HS-27A (cell line): ENCODE measurements around the gene LRRC19.

Experiments used
- DNase-seq: peaks from one replicate; pipeline ENCODE4 v3.0.0-alpha.2; 2012; ENCODE audit warnings: low read depth, missing footprints

LRRC19 gene, protein sequence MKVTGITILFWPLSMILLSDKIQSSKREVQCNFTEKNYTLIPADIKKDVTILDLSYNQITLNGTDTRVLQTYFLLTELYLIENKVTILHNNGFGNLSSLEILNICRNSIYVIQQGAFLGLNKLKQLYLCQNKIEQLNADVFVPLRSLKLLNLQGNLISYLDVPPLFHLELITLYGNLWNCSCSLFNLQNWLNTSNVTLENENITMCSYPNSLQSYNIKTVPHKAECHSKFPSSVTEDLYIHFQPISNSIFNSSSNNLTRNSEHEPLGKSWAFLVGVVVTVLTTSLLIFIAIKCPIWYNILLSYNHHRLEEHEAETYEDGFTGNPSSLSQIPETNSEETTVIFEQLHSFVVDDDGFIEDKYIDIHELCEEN

DNA sequence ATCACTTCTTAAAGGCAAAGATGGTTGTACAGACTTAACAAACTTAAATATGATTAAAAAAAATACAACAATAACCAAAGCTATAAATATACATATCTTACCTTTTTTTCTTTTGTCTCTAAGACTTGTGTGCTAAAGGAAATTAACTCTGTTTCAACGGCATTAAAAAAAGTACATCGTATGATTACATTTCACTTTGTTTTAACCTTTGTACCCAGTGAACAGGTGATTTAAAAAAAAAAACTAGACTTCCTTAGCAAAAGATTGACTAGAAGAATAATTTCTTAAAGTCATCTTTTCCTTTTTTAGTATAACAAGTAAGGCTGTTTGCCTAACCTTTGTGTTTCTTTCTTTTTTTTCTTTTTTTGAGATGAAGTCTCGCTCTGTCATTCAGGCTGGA, at the start of gene LRRC19:
Gene LRRC19 (minus strand): TSS at position 182 of the 400 bp plus-strand sequence. CDS start 5,978 bp downstream, outside the sequence.
- DNase-seq, result no peak

DNA sequence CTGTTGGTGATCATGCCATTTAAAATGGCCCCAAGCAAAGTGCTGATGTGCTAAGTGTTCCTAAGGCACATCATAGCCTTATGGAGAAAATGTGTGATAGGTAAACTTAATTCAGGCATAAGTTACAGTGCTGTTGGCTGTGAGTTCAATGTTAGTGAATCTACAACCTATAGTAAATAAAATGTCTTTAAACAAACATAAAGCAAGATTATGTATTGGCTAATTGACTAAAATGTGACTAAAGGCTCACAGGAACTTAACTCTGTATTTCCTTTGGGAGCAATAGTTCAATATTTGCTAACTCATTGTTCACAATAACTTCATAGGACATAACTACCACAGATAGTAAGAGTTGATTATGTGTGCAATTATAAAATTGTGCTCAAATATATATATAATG, 49.4 kb upstream of the LRRC19 start:
- DNase-seq, result no peak

DNA sequence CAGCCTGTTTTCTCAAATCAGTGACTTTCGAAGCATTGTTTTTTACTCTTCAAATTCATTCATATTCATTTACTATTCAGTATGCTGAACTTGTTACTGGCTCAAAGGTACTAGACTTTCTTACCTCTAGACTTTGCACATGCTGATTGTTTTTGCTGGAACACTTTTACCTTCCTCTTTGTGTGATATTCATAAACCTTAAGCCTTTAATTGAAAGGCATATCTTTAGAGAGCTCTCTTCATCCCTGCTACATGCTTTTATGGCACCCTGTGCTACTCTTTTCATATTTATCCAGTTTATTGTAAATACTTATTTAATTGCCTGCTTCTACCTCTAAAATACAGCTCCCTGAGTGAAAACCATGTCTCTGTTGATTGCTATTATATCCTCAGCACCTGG, 48.7 kb upstream of the LRRC19 start:
- DNase-seq, result no peak

DNA sequence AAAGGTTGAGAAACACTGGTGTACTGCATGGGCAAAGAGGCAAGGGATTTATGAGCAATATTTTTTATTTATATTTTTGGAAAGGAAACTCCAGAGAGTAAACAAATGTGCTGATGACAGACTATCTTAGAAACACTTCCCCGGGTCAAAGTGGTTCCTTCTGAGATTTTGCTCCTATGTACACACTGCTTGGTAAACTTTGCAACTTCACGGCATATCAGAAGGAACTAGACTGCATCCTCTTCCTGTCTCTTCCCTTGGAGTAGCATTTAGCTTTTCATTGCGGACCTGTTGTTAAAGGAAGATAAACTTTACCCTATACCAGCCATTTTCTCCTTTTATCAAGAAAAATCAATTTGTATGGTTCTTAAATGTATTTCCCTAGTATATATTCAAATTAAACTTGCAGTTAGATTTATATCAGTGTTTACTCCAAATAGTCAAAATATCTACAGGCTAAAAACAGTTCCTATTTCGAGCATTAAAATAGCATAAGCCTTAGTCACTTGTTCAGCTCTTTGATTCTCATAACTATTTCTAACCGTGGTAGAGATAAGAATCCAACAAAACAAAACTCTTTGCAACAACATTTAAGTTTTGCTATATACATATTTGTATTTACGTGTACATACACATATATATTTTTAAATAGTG, 48.0 kb upstream of the LRRC19 start:
- DNase-seq, result no peak

DNA sequence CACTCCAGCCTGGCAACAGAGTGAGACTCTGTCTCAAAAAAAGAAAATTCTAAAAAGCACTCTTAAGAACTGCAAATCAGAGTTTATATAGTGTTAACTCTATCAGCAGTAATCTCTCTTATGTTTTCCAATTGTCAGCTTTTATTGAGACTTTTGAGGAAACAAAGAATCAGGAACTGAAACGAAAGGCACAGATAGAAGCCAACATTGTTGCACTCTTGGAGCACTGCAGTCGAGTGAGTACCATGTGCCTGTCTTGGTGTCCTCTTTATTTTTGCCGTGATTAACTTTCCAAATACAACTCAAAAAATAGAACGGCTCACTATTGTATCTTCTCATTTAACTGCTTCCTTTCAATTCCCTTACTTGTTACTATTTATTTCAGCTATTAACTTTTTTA, 41.7 kb upstream of the LRRC19 start:
- DNase-seq, result no peak

DNA sequence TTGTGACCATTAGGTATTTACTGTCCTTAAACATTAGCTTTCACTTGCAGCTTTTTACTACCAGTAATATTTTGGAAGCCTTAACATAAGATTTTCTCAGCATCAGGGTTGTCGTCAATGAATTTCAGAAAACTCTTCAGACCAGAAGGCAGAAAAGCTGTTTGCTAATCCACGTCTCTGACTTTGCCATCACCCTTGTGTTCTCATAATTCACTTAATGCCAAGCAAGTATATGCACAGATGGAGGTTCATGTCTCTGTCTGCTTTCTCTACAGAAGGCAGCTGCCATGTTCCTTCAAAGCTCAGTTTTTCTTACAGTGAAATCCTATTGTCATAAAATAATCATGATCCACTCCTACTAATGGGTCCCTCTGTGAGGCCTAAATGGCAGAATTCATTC, 37.7 kb upstream of the LRRC19 start:
- no peak for DNase-seq

DNA sequence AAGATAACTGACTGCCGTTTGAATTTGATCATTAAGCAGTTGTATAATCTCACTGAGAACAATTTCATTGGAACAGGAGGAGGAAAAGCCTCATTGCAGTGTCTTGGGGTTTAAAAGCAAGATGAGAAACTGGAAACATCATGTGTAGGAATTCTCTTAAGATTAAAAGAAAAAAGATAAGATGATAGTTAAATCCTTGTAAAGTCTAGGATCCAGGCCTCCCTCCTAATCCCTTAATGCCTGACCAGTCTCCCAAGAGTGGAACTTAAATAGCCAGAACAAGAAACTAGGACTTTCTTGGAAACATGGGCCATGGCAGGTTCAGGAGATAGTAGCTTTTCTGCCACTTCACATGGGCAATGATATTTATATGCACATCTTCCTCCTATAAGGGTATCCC, 37.0 kb upstream of the LRRC19 start:
- DNase-seq, result no peak

DNA sequence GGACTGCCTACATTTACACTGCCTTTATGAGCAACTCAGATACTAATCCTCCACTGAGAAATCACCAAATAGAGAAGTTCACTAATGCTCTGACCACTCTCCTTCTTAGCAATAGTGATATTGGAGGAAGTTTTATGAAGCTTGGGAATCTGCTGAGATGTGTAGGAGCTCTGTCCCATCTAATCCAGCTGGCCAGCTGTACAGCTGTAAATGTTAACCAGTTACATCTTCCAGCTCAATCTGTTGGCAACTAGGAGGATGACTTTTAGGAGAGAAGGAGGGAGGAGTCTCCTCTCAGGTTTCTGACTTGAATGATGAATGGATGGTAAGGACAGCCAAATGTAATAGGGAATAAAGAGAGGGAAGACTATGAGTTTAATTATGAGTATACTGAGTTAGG, 36.3 kb upstream of the LRRC19 start:
- no peak for DNase-seq

DNA sequence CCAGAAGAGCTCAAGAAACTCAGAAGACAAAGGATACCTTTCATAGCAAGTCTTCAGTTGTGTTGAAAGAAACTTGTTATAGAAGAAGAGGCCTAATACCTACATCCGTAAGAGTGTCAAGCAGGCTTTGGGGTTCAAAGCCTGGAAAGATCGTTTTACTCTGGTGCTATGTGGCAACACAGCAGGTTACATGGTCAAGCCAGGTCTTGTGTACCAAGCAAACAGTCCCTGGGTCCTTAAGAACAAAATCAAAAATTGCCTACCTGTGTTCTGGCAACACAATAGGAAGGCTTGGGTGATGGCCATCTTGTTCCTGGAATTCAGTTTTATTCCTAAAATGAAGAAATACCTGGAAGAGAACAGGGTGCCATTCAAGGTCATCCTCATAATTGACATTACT, 32.0 kb upstream of the LRRC19 start:
- DNase-seq, result no peak

DNA sequence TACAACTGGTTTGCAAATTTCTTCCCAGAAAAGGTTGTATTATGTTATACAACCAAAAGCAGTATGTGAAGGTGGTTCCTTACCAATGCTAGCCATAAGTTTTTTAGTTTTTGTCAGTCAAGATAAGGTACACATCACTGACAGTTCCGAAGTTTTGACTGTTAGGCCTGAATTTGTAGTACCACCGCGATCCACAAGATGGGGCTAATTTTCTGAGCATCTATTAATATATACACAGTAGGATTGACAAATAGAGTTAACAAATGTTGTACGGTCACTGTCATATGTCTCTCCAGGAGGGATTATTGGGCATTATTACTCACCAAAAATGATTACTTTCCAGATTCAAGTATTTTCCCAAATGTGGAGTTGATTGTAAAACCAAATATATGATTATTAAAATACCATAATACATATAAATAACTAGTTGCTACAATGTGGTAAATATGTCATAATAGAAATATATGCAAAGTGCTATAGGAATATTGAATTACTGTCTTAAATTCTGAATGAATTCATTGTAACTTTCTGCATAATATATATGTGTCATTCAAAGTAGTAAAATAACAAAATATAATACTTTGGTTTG, 28.4 kb upstream of the LRRC19 start:
- DNase-seq, result peak; percentile 17

DNA sequence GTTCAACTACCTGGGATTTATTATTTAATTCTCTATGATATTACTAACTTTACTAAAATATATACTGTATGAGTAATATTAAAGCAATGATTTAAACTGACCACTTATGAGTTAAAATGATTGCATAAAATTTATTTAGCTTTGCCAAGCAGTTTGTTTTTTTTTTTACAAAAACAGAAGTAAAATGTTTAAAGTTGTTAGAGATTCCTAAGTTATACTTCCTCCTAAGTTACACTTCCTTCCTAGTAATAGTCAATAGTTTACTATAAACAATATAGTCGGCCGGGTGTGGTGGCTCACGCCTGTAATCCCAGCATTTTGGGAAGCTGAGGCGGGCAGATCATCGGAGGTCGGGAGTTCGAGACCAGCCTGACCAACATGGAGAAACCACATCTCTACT, 23.7 kb upstream of the LRRC19 start:
- no peak for DNase-seq

DNA sequence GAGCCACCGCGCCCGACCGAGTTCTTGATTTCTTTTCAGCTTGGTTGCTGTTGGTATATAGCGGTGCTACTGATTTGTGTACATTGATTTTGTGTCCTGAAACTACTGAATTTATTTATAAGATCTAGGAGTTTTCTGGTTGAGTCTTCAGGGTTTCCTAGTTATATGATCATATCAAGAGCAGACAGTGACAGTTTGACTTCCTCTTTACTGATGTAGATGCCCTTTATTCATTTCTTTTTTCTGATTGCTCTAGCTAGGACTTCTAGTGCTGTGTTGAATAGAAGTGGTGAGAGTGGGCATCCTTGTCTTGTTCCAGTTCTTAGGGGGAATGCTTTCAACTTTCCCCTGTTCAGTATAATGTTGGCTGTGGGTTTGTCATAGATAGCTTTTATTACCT, 17.4 kb upstream of the LRRC19 start:
- no peak for DNase-seq

DNA sequence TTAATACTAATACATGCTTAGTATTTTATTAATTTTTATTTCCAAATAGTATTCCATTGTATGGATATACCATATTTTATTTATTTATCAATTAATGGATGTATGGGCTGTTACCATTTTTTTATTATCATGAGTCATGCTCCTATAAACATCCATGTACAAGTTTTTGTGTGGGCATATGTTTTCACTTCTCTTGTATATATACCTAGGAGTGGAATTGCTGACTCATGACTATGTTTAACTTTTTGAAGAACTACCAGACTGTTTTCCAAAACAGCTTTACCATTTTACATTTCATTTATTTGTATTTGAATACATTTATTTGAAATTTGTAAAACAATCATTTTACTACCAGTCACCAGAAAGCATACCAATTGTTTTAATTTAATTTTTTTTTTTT, 14.1 kb upstream of the LRRC19 start:
- DNase-seq, result no peak

DNA sequence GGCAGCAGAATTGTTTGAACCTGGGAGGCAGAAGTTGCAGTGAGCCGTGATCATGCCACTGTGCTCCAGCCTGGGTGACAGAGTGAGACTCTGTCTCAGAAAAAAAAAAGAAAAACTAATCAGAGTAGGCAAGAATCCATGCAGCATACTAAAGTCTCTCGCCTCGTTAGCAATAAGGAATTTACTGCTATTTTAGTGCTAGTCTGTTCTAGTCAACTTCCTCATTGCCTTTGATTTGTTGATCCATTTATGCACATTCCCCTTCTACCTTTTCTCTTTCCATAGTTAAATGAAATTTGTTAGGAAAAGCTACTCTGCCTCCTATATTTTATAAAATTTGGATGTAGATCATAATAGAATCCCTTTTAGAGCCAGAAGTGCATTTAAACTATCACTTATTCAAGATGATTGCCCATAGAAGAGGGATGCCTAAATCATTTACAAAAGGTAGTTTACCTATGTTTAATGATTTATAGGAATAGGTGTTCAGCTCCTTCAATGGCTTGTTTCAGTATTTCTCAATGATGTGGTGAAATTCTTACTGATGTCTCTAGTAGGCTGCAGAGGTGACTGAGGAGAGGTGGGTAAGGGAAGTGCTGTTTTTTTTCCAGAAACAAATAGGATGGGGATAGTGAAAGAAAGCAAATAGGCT, 1.9 kb downstream of the LRRC19 start:
- no peak for DNase-seq

DNA sequence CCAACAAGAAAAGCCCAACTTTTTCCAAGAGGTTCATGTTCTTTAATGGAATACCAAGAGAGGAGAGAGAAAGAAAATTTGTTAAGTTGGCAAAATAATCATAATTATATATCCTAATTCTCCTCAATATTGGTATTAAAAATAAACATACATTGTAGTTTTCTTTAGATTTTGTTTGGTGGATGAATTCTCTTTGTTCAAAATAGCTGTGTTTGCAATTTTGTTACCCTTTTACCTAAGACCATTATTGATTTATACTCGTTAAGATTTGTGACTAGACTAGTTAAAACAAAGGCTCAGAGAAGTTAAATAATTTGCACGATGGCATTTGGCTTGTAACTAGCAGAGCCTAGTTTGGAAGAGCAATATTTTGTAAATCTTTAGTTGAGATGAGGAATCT, 9.7 kb downstream of the LRRC19 start:
- no peak for DNase-seq

DNA sequence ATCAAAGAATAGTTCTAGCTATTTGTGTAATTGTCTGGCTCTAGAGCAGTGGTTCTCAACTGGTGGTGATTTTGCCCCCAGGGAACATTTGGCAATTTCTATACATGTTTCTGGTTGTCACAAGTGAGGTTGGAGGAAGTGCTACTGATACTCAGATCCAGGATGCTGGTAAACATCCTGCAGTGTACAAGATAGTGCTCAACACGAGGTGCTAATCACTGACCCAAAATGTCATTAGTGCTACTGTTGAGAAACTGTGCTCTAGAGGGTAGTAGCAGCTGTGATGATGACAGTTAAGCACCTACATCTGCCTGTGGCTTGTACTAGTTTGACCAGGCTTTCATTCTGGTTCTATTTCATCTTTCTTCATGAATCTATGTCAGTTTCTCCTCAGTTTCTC, 22.1 kb downstream of the LRRC19 start:
- DNase-seq, result no peak

DNA sequence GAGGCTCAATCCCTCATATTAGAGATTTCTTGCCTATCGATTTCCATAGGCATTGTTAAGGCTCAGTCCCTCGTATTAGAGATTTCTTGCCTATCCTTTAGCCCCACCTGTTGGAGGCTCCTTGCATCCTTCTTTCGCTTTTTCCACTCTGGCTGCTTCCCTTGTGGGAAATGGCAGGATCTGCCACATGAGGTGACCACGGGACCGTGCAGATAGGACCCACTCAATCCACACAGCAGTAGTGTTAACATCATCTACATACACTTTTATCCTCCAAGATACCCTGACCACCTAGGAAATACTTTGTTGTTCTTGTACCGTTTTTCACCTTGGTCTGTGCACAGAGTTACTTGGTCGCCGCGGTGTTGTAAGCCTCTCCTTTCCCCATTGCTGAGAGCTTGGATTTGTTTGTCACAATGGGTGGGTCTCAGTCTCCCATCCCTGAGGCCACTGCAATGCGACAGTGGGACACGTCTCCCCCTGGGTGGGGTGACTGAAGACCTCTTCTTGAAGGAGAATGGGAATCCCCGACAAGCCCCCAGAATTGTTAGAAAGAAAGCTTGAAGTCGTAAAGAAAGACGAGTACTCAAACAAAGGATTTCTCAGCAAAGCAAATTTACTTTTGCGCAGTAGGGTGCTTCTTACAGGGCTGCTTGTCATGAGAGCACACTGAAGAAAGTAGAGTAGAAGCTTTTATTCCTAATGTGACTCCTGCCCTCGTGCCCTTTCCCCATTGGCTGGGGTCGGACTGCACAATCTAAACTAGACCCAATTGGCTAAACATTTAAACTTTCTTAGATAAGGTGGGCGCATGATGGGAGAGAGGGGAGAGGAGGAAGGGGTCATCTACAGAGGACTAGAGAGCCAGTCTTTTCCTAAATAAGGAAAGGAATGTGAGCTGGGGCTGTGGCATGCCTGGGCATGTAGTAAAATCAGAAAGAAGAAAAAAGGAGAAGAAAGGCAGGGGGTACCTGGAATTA, 29.5 kb downstream of the LRRC19 start:
- DNase-seq, result no peak

DNA sequence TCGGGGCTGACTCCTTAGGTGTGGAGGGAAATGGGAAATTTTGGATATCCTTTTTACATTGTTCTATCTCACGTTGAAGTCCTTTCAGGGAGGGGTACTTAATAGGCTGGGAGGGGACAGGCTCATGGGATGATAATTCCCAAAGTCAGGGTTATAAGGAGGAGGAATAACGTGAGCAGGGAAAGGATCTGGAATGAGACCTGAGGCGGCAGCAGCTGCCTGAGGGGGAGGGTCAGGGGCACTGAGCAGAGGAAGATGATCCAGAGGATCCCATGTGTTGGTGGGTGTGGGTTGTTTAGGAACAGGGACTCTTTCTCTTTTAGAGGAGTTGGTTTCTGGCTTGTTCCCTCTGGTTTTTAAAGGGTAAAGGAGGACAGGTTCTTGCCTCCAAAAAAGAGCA, 30.5 kb downstream of the LRRC19 start:
- no peak for DNase-seq

DNA sequence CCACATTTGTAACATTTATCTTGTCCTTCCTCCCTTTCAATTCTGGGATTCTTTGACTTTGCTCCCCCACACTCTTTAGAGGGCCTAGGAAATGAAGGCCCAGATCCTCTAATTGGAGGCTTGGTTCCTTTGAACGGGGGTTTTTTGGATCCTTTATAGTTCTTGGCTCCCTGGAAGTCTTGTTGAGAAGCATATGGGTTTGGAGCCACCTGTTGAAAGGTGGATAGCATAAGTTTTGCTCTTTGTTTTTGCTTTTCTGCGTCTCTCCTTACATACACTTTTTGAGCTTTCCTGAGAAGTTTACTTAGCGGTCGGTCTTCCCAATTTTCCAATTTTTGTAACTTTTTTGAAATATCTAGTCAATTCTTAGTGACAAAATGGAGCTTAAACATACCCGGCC, 31.5 kb downstream of the LRRC19 start:
- DNase-seq, result no peak

DNA sequence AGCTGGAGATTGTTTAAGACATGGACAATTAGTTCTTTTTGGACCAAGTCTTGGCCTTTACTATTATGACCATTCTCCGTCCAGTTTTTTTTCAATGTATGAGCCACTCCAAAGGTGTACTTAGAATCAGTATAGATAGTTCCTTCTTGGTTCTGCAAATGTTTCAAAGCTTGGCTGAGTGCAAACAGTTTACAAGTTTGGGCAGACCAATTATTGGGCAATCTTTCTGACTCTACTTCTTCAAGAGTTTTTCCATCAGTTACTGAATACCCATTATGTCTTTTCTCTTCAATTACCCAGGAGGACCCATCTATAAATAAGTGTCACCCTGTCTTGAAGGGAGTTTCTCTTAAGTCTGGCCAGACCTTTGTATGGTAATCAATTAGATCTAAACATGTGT, 33.8 kb downstream of the LRRC19 start:
- no peak for DNase-seq

DNA sequence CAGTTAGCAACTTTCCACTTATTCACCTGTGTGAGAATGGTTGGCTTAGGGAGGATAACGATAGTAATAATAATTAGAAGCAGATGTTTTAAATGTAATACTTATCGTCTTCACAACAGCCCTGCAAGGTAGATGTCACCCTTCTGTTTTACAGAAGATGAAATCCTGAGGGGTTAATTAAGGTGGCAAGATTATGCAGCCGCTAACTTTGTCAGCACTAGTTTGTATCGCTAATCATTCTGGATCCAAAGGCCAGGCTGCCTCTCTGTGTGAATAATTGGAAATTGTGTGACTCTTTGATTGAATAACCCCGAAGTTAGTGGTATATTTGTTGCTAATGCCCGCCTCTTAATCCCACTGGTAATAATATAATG, 48.6 kb downstream of the LRRC19 start:
- DNase-seq, result no peak
